HepG2 (cell line): ENCODE results near the gene ABO. TPM values are rescaled to one million over a fixed set of nuclear protein-coding genes. Genes with fewer than 3 reads are reported as not detected.
A peak's percentile ranks its signal among the peaks of the same experiment; 100 is the strongest.

Source experiments
- ATAC-seq: fragments of 200-7000 bp; cut with Tn5 transposase; 3 replicates; pipeline ENCODE4 v1.9.1; 2020; ENCODE audit warnings: mild to moderate bottlenecking, moderate library complexity
- BruUV-seq: library from RNA; stranded (reverse); fragments of 400-500 nt; replicated peaks from 2 replicates; lab custom pipeline; 2021; lab: Mats Ljungman, UMichigan
- CTCF ChIA-PET: fragments of 300-600 bp; formaldehyde crosslinking; extraction: SDS; loops from one replicate; lab custom pipeline; 2021; ENCODE audit warnings: low total read pairs, inconsistent platforms, low intra/inter-chr PET ratio; lab: Yijun Ruan, JAX
- POLR2A ChIA-PET: fragments of 350-600 bp; sonication (Branson Sonifier 250); formaldehyde crosslinking; loops from one replicate; lab custom pipeline; 2020; ENCODE audit warnings: antibody characterized with exemption, inconsistent platforms; lab: Yijun Ruan, JAX
- DNase-seq: peaks from one replicate; pipeline ENCODE4 v3.0.0-alpha.2; 2015; ENCODE audit warnings: low spot score
- FAIRE-seq: peaks from 3 replicates; lab custom pipeline; 2011; peaks lifted over from hg19 to GRCh38; lab: Jason Lieb, UNC
- H2AFZ ChIP-seq: one replicate; pipeline ENCODE4 v1.6.1; 2011; ENCODE audit warnings: low read length, inconsistent platforms
- H3K27ac ChIP-seq: fragments of 300-600 bp; 3 replicates; pipeline ENCODE4 v1.8.0; 2011; ENCODE audit warnings: mixed run types, mild to moderate bottlenecking, mixed read lengths, low read length, inconsistent platforms; ENCODE audit not compliant: insufficient read depth; ENCODE audit errors: extremely low read length
- H3K27me3 ChIP-seq, 2 experiments: fragments of 200-600 bp in 1 of 2; 2 replicates in 1 of 2; 3 replicates in 1 of 2; pipeline versions ENCODE4 v1.6.0 to v1.8.0; 2011; ENCODE audit warnings: low read length in 2 of 2, mild to moderate bottlenecking in 2 of 2, moderate library complexity in 2 of 2, inconsistent platforms in 1 of 2; ENCODE audit not compliant: insufficient read depth in 2 of 2, control insufficient read depth in 1 of 2
- H3K36me3 ChIP-seq, 2 experiments: fragments of 200-600 bp in 1 of 2; replicated peaks in 1 of 2; 2 replicates in 1 of 2; 3 replicates in 1 of 2; pipeline versions ENCODE4 v1.5.1 to v1.8.0; 2011; ENCODE audit warnings: low read length in 2 of 2, inconsistent platforms in 1 of 2; ENCODE audit not compliant: insufficient read depth in 2 of 2, control insufficient read depth in 1 of 2
- H3K4me1 ChIP-seq: 2 replicates; pipeline ENCODE4 v1.5.1; 2012; ENCODE audit warnings: low read length, inconsistent platforms; ENCODE audit not compliant: insufficient read depth
- H3K4me2 ChIP-seq: 2 replicates; pipeline ENCODE4 v1.6.0; 2011; ENCODE audit warnings: low read depth, low read length, inconsistent platforms
- H3K4me3 ChIP-seq, 3 experiments: fragments of 200-600 bp in 1 of 3; sonication (generic), shearing (Covaris generic) in 1 of 3; replicated peaks in 1 of 3; 2 replicates each; pipeline ENCODE4 v1.5.1; 2011 to 2016; ENCODE audit warnings: low read length in 3 of 3, inconsistent platforms in 2 of 3, low read depth in 2 of 3, mild to moderate bottlenecking in 2 of 3, control low read depth in 1 of 3, mixed read lengths in 1 of 3; ENCODE audit not compliant: insufficient read depth in 1 of 3
- H3K79me2 ChIP-seq: one replicate; pipeline ENCODE4 v1.6.1; 2011; ENCODE audit warnings: low read length, inconsistent platforms; ENCODE audit not compliant: insufficient read depth
- H3K9ac ChIP-seq: 2 replicates; pipeline ENCODE4 v1.6.0; 2011; ENCODE audit warnings: mild to moderate bottlenecking, low read depth, low read length, inconsistent platforms; ENCODE audit not compliant: insufficient read depth
- H3K9me3 ChIP-seq: 2 replicates; pipeline ENCODE4 v1.5.1; 2012; ENCODE audit warnings: mild to moderate bottlenecking, low read length
- H4K20me1 ChIP-seq: 2 replicates; pipeline ENCODE4 v1.6.0; 2011; ENCODE audit warnings: inconsistent platforms, mild to moderate bottlenecking, low read length, moderate library complexity; ENCODE audit not compliant: insufficient read depth
- ASH2L ChIP-seq: fragments of 300-600, 200-600 bp; sonication (generic); IDR thresholded peaks from 2 replicates; pipeline ENCODE4 v1.7.0; 2017; ENCODE audit warnings: low read depth, mild to moderate bottlenecking, moderate library complexity, mixed read lengths, low read length; ENCODE audit not compliant: insufficient read length
- KIAA2018 ChIP-seq: sonication (generic); formaldehyde crosslinking; IDR thresholded peaks from 2 replicates; pipeline ENCODE4 v1.5.0; 2020; ENCODE audit warnings: mild to moderate bottlenecking, missing genetic modification reagents, borderline replicate concordance
- MAZ ChIP-seq, 2 experiments: sonication (generic) in 1 of 2; formaldehyde crosslinking in 1 of 2; IDR thresholded peaks; 2 replicates each; pipeline versions ENCODE4 v1.5.0 to v1.6.1; 2012 to 2020; ENCODE audit warnings: low read depth in 2 of 2, mild to moderate bottlenecking in 2 of 2, borderline replicate concordance in 1 of 2, improper control_type of control experiment in 1 of 2, low read length in 1 of 2, missing genetic modification reagents in 1 of 2, moderate library complexity in 1 of 2
- XRCC5 ChIP-seq: fragments of 200-400 bp; formaldehyde crosslinking; optimal IDR thresholded peaks from 2 replicates; pipeline ENCODE3; 2017; ENCODE audit warnings: mild to moderate bottlenecking, low read length
- ZBTB33 ChIP-seq: sonication (generic); formaldehyde crosslinking; IDR thresholded peaks from 2 replicates; pipeline ENCODE4 v1.4.0; 2020; ENCODE audit warnings: missing genetic modification reagents
- ZFAT ChIP-seq: sonication (generic); formaldehyde crosslinking; conservative IDR thresholded peaks from 2 replicates; pipeline ENCODE4 v1.8.1; 2023; ENCODE audit warnings: missing genetic modification reagents, inconsistent platforms
- ZFP36L2 ChIP-seq: sonication (generic); formaldehyde crosslinking; IDR thresholded peaks from 2 replicates; pipeline ENCODE4 v1.4.0; 2020; ENCODE audit warnings: missing genetic modification reagents
- ZFP91 ChIP-seq: sonication (generic); formaldehyde crosslinking; IDR thresholded peaks from 2 replicates; pipeline ENCODE4 v1.9.0; 2022; ENCODE audit warnings: missing genetic modification reagents, mild to moderate bottlenecking, borderline replicate concordance
- ZSCAN25 ChIP-seq: sonication (generic); formaldehyde crosslinking; IDR thresholded peaks from 2 replicates; pipeline ENCODE4 v1.8.0; 2022; ENCODE audit warnings: mild to moderate bottlenecking, missing genetic modification reagents
- WGBS: methylation state at CpG from one replicate; pipeline ENCODE4 v1.1.6; 2017; ENCODE audit warnings: low lambda C conversion rate; 5-methylcytosine and 5-hydroxymethylcytosine counted together
- in situ Hi-C: cut with HindIII; loops from 2 replicates; pipeline ENCODE4 v1.10.0; 2017; ENCODE audit warnings: low pct_unique_long_range_greater_than_20kb; ENCODE audit not compliant: extremely low pct_ligation_motif_present
- intact Hi-C: fragments of 100-400 bp; cut with micrococcal nuclease; formaldehyde crosslinking; loops from one replicate; pipeline ENCODE4 v1.10.0; 2022; ENCODE audit not compliant: unreplicated experiment
- polyA plus RNA-seq, 8 experiments: library from polyadenylated mRNA; depleted of rRNA in 3 of 8; stranded (reverse) in 7 of 8; unstranded in 1 of 8; fragments of >200 nt; fragmentation: Illumina TruSeq in 4 of 8; extraction: Trizol in 4 of 8; gene quantifications; 2 replicates each; pipeline versions ENCODE4 v1.2.1 to v1.2.3, GENCODE V29; 2011 to 2016; ENCODE audit warnings: low read depth in 4 of 8, missing spikeins in 1 of 8, mixed read lengths in 1 of 8; ENCODE audit not compliant: insufficient read depth in 1 of 8
- total RNA-seq, 5 experiments: library from RNA; depleted of rRNA; stranded (reverse); fragments of >200 nt; fragmentation: Illumina TruSeq; extraction: Trizol; gene quantifications; 2 replicates each; pipeline ENCODE4 v1.2.3, GENCODE V29; 2016; ENCODE audit warnings: low read depth in 1 of 5

Gene ABO
- total and polyA plus RNA-seq, 2 of the 13 experiments (the other 11 are each of a cell fraction or from before 2014, with no cell fraction given), result not detected

- in situ Hi-C loops (no loop called here), intact Hi-C loops (no loop called here)
- CTCF ChIA-PET, result no interaction called here
- H3K79me2 ChIP-seq, result no peaks in the 10 kb centered on the region
- no peaks in the 10 kb centered on the region; the same call in 1 of the 2 replicates for H3K9me3 ChIP-seq
- DNase-seq, result no peak
- BruUV-seq, result no TSS peak
- peaks cover 2 to 10% of the 10 kb centered on the region in 2 experiments; a peak in 1 of 5 replicates for H3K27me3 ChIP-seq
- H2AFZ ChIP-seq, result no peak overlapping the region
- no peak overlapping the region for H3K9ac ChIP-seq
- POLR2A ChIA-PET, result no interaction called here
- no peak overlapping the region for H3K4me2 ChIP-seq
- 77% methylated on average over 10 of the region's 13 CpGs for WGBS
- H3K27ac ChIP-seq, result peak overlapping the region; percentile 26
- H3K4me1 ChIP-seq, result peaks cover 15% of the 10 kb centered on the region
- FAIRE-seq, result no peak
- H3K4me3 ChIP-seq, result no peak overlapping the region
- H4K20me1 ChIP-seq, result no peaks in the 10 kb centered on the region
- no peaks in the 10 kb centered on the region for H3K36me3 ChIP-seq
- no peak for ATAC-seq
- TF ChIP-seq ZFP36L2 (CRISPR knock-in tag) (no peak), ZSCAN25 (CRISPR knock-in tag) (no peak), XRCC5 (no peak), MAZ (IDR thresholded peaks at IDR 0.05; ENCODE audit: borderline replicate concordance, low read depth, low read length) (no peak), MAZ (CRISPR knock-in tag; IDR thresholded peaks at IDR 0.05; ENCODE audit: low read depth) (no peak), ZFAT (no peak), ASH2L (no peak), ZBTB33 (CRISPR knock-in tag) (no peak), ZFP91 (CRISPR knock-in tag) (no peak), KIAA2018 (CRISPR knock-in tag) (no peak)
Measured at GRCh38 chr9:133257465-133257956, 17.5 kb downstream of the ABO start.
